H9 (cell line): Measurements from ENCODE around the gene ARHGAP26. TPM values are rescaled to one million over a fixed set of nuclear protein-coding genes. Genes with fewer than 3 reads are reported as not detected.

Experiments
- DNase-seq: peaks from one replicate; pipeline ENCODE4 v3.0.0-alpha.2; 2017
- H2AFZ ChIP-seq: one replicate; pipeline ENCODE4 v1.6.1; 2013; ENCODE audit warnings: mild to moderate bottlenecking, low read length, control low read depth, moderate library complexity
- H2AK5ac ChIP-seq: 2 replicates; pipeline ENCODE4 v1.6.1; 2013; ENCODE audit warnings: low read length, control low read depth, mixed read lengths; ENCODE audit not compliant: insufficient read length
- H2BK120ac ChIP-seq: one replicate; pipeline ENCODE4 v1.6.1; 2013; ENCODE audit warnings: low read depth, mild to moderate bottlenecking, low read length, control low read depth, inconsistent platforms; ENCODE audit not compliant: poor library complexity, severe bottlenecking
- H2BK12ac ChIP-seq: 2 replicates; pipeline ENCODE4 v1.6.1; 2013; ENCODE audit warnings: low read length, control low read depth, mixed read lengths, low read depth; ENCODE audit not compliant: insufficient read length
- H2BK15ac ChIP-seq: 2 replicates; pipeline ENCODE4 v1.6.1; 2013; ENCODE audit warnings: low read depth, low read length, control low read depth
- H2BK20ac ChIP-seq: one replicate; pipeline ENCODE4 v1.6.1; 2013; ENCODE audit warnings: low read depth, mild to moderate bottlenecking, low read length, control low read depth, inconsistent platforms; ENCODE audit not compliant: poor library complexity, severe bottlenecking
- H2BK5ac ChIP-seq: 2 replicates; pipeline ENCODE4 v1.6.1; 2013; ENCODE audit warnings: low read length, control low read depth, mixed read lengths; ENCODE audit not compliant: insufficient read length
- H3K14ac ChIP-seq: 2 replicates; pipeline ENCODE4 v1.6.1; 2013; ENCODE audit warnings: low read length, control low read depth; ENCODE audit not compliant: insufficient read depth
- H3K18ac ChIP-seq: 2 replicates; pipeline ENCODE4 v1.6.1; 2013; ENCODE audit warnings: low read depth, mild to moderate bottlenecking, mixed read lengths, low read length, control low read depth; ENCODE audit not compliant: insufficient read length
- H3K23ac ChIP-seq: 2 replicates; pipeline ENCODE4 v1.6.1; 2013; ENCODE audit warnings: low read length, control low read depth, mixed read lengths, low read depth; ENCODE audit not compliant: insufficient read length
- H3K23me2 ChIP-seq: 2 replicates; pipeline ENCODE4 v1.6.1; 2013; ENCODE audit warnings: low read depth, mild to moderate bottlenecking, mixed read lengths, low read length, control low read depth; ENCODE audit not compliant: insufficient read length, poor library complexity, severe bottlenecking
- H3K27ac ChIP-seq: 2 replicates; pipeline ENCODE4 v1.5.1; 2013; ENCODE audit warnings: low read length, control low read depth, mixed read lengths, low read depth; ENCODE audit not compliant: insufficient read length
- H3K27me3 ChIP-seq: 2 replicates; pipeline ENCODE4 v1.6.1; 2013; ENCODE audit warnings: low read length, control low read depth, inconsistent platforms; ENCODE audit not compliant: insufficient read depth
- H3K4ac ChIP-seq: 2 replicates; pipeline ENCODE4 v1.6.1; 2013; ENCODE audit warnings: low read depth, mild to moderate bottlenecking, control low read depth, inconsistent platforms, low read length, moderate library complexity
- H3K4me1 ChIP-seq: 2 replicates; pipeline ENCODE4 v1.6.1; 2013; ENCODE audit warnings: low read length, control low read depth, inconsistent platforms; ENCODE audit not compliant: insufficient read depth
- H3K4me2 ChIP-seq: 2 replicates; pipeline ENCODE4 v1.6.1; 2013; ENCODE audit warnings: low read length, control low read depth, mixed read lengths; ENCODE audit not compliant: insufficient read length, insufficient read depth
- H3K56ac ChIP-seq: 2 replicates; pipeline ENCODE4 v1.6.1; 2013; ENCODE audit warnings: low read depth, mild to moderate bottlenecking, mixed read lengths, low read length, control low read depth; ENCODE audit not compliant: insufficient read length
- H3K79me1 ChIP-seq: 2 replicates; pipeline ENCODE4 v1.6.1; 2013; ENCODE audit warnings: low read depth, mild to moderate bottlenecking, moderate library complexity, low read length, control low read depth, inconsistent platforms; ENCODE audit not compliant: insufficient read depth, poor library complexity, severe bottlenecking
- H3K79me2 ChIP-seq: 2 replicates; pipeline ENCODE4 v1.6.1; 2013; ENCODE audit warnings: low read length, control low read depth, inconsistent platforms; ENCODE audit not compliant: insufficient read depth
- H3K9ac ChIP-seq: 2 replicates; pipeline ENCODE4 v1.6.1; 2013; ENCODE audit warnings: low read length, control low read depth, mixed read lengths; ENCODE audit not compliant: insufficient read length; ENCODE audit errors: extremely low read depth
- H3K9me3 ChIP-seq: one replicate; pipeline ENCODE4 v1.6.1; 2013; ENCODE audit warnings: low read depth, low read length, inconsistent platforms; ENCODE audit not compliant: control insufficient read depth
- H3T11ph ChIP-seq: one replicate; pipeline ENCODE4 v1.6.1; 2013; ENCODE audit warnings: mild to moderate bottlenecking, low read length, control low read depth, inconsistent platforms
- H4K20me1 ChIP-seq: one replicate; pipeline ENCODE4 v1.6.1; 2013; ENCODE audit not compliant: control insufficient read depth, insufficient read length, insufficient read depth
- H4K5ac ChIP-seq: 2 replicates; pipeline ENCODE4 v1.6.1; 2013; ENCODE audit warnings: low read depth, mild to moderate bottlenecking, mixed read lengths, low read length, control low read depth; ENCODE audit not compliant: insufficient read length
- H4K8ac ChIP-seq: replicated peaks from 2 replicates; pipeline ENCODE4 v1.6.1; 2013; ENCODE audit warnings: low read length, control low read depth, mixed read lengths, low read depth; ENCODE audit not compliant: insufficient read length
- H4K91ac ChIP-seq: 2 replicates; pipeline ENCODE4 v1.6.1; 2013; ENCODE audit warnings: low read depth, mild to moderate bottlenecking, moderate library complexity, mixed read lengths, low read length, control low read depth; ENCODE audit not compliant: insufficient read length
- H3K27ac Mint-ChIP-seq, 3 experiments: 2 replicates in 2 of 3; 3 replicates in 1 of 3; pipeline ENCODE4 v1.8.0; 2020 to 2021; ENCODE audit warnings: mixed read lengths in 3 of 3, mild to moderate bottlenecking in 1 of 3, moderate library complexity in 1 of 3
- H3K27me3 Mint-ChIP-seq: 2 replicates; pipeline ENCODE4 v1.8.0; 2021; ENCODE audit warnings: low read depth, mild to moderate bottlenecking, moderate library complexity, mixed read lengths
- H3K36me3 Mint-ChIP-seq, 3 experiments: 2 replicates in 2 of 3; 3 replicates in 1 of 3; pipeline ENCODE4 v1.8.0; 2020 to 2021; ENCODE audit warnings: low read depth in 3 of 3, mixed read lengths in 3 of 3; ENCODE audit not compliant: insufficient read depth in 1 of 3
- H3K4me1 Mint-ChIP-seq, 2 experiments: 2 replicates each; pipeline ENCODE4 v1.8.0; 2020; ENCODE audit warnings: mixed read lengths in 2 of 2
- H3K4me3 Mint-ChIP-seq, 2 experiments: 2 replicates in 1 of 2; 3 replicates in 1 of 2; pipeline ENCODE4 v1.8.0; 2020 to 2021; ENCODE audit warnings: mild to moderate bottlenecking in 2 of 2, mixed read lengths in 2 of 2, moderate library complexity in 1 of 2
- H3K9me3 Mint-ChIP-seq, 2 experiments: 2 replicates in 1 of 2; 3 replicates in 1 of 2; pipeline ENCODE4 v1.8.0; 2020; ENCODE audit warnings: mild to moderate bottlenecking in 2 of 2, mixed read lengths in 2 of 2, moderate library complexity in 1 of 2
- CTCF ChIP-seq: fragments of 200-600 bp; sonication (generic); conservative IDR thresholded peaks from 3 replicates; pipeline ENCODE4 v1.8.0; 2021; ENCODE audit warnings: antibody characterized with exemption, mild to moderate bottlenecking
- WGBS: extraction: QIAGEN DNeasy Blood & Tissue Kit; methylation state at CpG from one replicate; pipeline ENCODE4 v1.1.7; 2013; ENCODE audit warnings: missing lambda C conversion rate, low lambda C conversion rate, mixed read lengths; ENCODE audit not compliant: insufficient read length; ENCODE audit errors: extremely low coverage; 5-methylcytosine and 5-hydroxymethylcytosine counted together
- total RNA-seq: library from RNA; stranded (reverse); gene quantifications from 2 replicates; pipeline ENCODE4 v1.2.1, GENCODE V29; 2021

The ARHGAP26 gene
- total RNA-seq, 1 experiment from 2014 or later: 13.8 TPM

- Histone ChIP-seq H3K27ac (no peak overlapping the region), H3K56ac (no peak overlapping the region), H3K4ac (no peak overlapping the region), H3K4me2 (no peak overlapping the region), H2BK120ac (no peak overlapping the region), H3K18ac (no peak overlapping the region), H3K79me1 (no peaks in the 10 kb centered on the region), H4K20me1 (no peaks in the 10 kb centered on the region), H2BK20ac (no peak overlapping the region), H4K8ac (no peak overlapping the region), H3T11ph (no peak overlapping the region), H3K9me3 (no peaks in the 10 kb centered on the region), H4K91ac (no peak overlapping the region), H3K23ac (no peak overlapping the region), H2AK5ac (no peak overlapping the region), H2AFZ (no peak overlapping the region), H3K9ac (no peak overlapping the region), H2BK5ac (no peak overlapping the region), H3K4me1 (no peaks in the 10 kb centered on the region), H3K79me2 (no peaks in the 10 kb centered on the region), H3K27me3 (no peaks in the 10 kb centered on the region), H2BK12ac (no peak overlapping the region), H3K23me2 (no peaks in the 10 kb centered on the region), H4K5ac (no peak overlapping the region), H2BK15ac (no peak overlapping the region), H3K14ac (no peak overlapping the region)
- Mint-ChIP-seq H3K4me1 (0 out of 4 replicates have a peak, but pooled peaks cover 0 to 2% of the 10 kb centered on the region in 2 experiments), H3K27ac (no peak overlapping the region), H3K4me3 (no peak overlapping the region), H3K27me3 (no peaks in the 10 kb centered on the region), H3K36me3 (no peaks in the 10 kb centered on the region), H3K9me3 (no peaks in the 10 kb centered on the region)
- no peak for DNase-seq
- WGBS: no CpG with 5 or more reads among the region's 1 CpG
- no peak for TF ChIP-seq CTCF
Observed at GRCh38 chr5:142944140-142944539, 174.0 kb downstream of the ARHGAP26 start.
